IgD-negative memory B cell (primary cell): ENCODE measurements around the gene FOXG1. TPM values are rescaled to one million over a fixed set of nuclear protein-coding genes. Genes with fewer than 3 reads are reported as not detected.

Experiments
- H3K27ac Mint-ChIP-seq, 3 donors: one replicate each; pipeline ENCODE4 v1.8.0; 2020 to 2022; ENCODE audit warnings: mild to moderate bottlenecking in 3 of 3, mixed read lengths in 3 of 3, moderate library complexity in 1 of 3
- H3K27me3 Mint-ChIP-seq: one replicate; pipeline ENCODE4 v1.8.0; 2021; ENCODE audit warnings: mixed read lengths
- H3K36me3 Mint-ChIP-seq: one replicate; pipeline ENCODE4 v1.8.0; 2020; ENCODE audit warnings: mild to moderate bottlenecking, mixed read lengths
- H3K4me1 Mint-ChIP-seq, 3 donors: one replicate each; pipeline ENCODE4 v1.8.0; 2020 to 2022; ENCODE audit warnings: mixed read lengths in 3 of 3, mild to moderate bottlenecking in 1 of 3
- H3K4me3 Mint-ChIP-seq, 4 donors: one replicate each; pipeline ENCODE4 v1.8.0; 2020 to 2022; ENCODE audit warnings: mild to moderate bottlenecking in 4 of 4, mixed read lengths in 4 of 4, moderate library complexity in 3 of 4
- H3K9me3 Mint-ChIP-seq, 3 donors: one replicate each; pipeline ENCODE4 v1.8.0; 2020 to 2021; ENCODE audit warnings: mixed read lengths in 3 of 3, mild to moderate bottlenecking in 1 of 3
- polyA plus RNA-seq: library from polyadenylated mRNA; unstranded; fragments of 300-500 nt; fragmentation: Illumina TruSeq; gene quantifications from one replicate; pipeline ENCODE4 v1.2.3, GENCODE V29; 2021

The FOXG1 gene
- polyA plus RNA-seq, 1 donor from 2014 or later = not detected

GRCh38 chr14:28778138-28779117, 11.8 kb downstream of the FOXG1 start:
- Mint-ChIP-seq H3K27ac (peak overlapping the region in 1 of 3 donors; percentile 69), H3K9me3 (peaks cover 0 to 7% (median 2%) of the 10 kb centered on the region in 3 donors), H3K4me1 (no peaks in the 10 kb centered on the region), H3K4me3 (no peak overlapping the region), H3K36me3 (no peaks in the 10 kb centered on the region), H3K27me3 (peaks cover 36% of the 10 kb centered on the region)

GRCh38 chr14:28779456-28779855, 12.9 kb downstream of the FOXG1 start:
- no peaks in the 10 kb centered on the region for H3K36me3 Mint-ChIP-seq
- no peak overlapping the region for H3K27ac Mint-ChIP-seq
- H3K27me3 Mint-ChIP-seq = peaks cover 35% of the 10 kb centered on the region
- H3K9me3 Mint-ChIP-seq = peaks cover 0 to 11% (median 9%) of the 10 kb centered on the region in 3 donors
- no peak overlapping the region for H3K4me3 Mint-ChIP-seq
- peaks cover 0 to 2% (median 1%) of the 10 kb centered on the region in 3 donors for H3K4me1 Mint-ChIP-seq

GRCh38 chr14:28780843-28781820, 14.5 kb downstream of the FOXG1 start:
- Mint-ChIP-seq H3K36me3 (no peaks in the 10 kb centered on the region), H3K4me1 (peaks cover 0 to 6% (median 2%) of the 10 kb centered on the region in 3 donors), H3K27me3 (peaks cover 31% of the 10 kb centered on the region), H3K4me3 (no peak overlapping the region), H3K9me3 (peaks cover 2 to 11% (median 5%) of the 10 kb centered on the region in 3 donors), H3K27ac (peak overlapping the region in 1 of 3 donors; percentile 16)

GRCh38 chr14:28782301-28782700, 15.7 kb downstream of the FOXG1 start:
- peaks cover 3 to 11% (median 5%) of the 10 kb centered on the region in 3 donors for H3K9me3 Mint-ChIP-seq
- no peaks in the 10 kb centered on the region for H3K36me3 Mint-ChIP-seq

GRCh38 chr14:28783664-28784063, 17.1 kb downstream of the FOXG1 start:
- Mint-ChIP-seq H3K36me3 (no peaks in the 10 kb centered on the region), H3K27ac (no peak overlapping the region), H3K4me3 (peak overlapping the region in 1 of 4 donors; percentile 46), H3K9me3 (peaks cover 3 to 11% (median 5%) of the 10 kb centered on the region in 3 donors), H3K27me3 (peaks cover 28% of the 10 kb centered on the region), H3K4me1 (peaks cover 0 to 6% (median 2%) of the 10 kb centered on the region in 3 donors)

More at GRCh38 chr14:28782301-28782700, 15.7 kb downstream of the FOXG1 start:
- Mint-ChIP-seq H3K27ac (no peak overlapping the region), H3K4me1 (peaks cover 0 to 6% (median 2%) of the 10 kb centered on the region in 3 donors), H3K4me3 (no peak overlapping the region), H3K27me3 (peaks cover 32% of the 10 kb centered on the region)

GRCh38 chr14:28784096-28785048, 17.8 kb downstream of the FOXG1 start:
- Mint-ChIP-seq H3K4me1 (peaks cover 0 to 6% (median 2%) of the 10 kb centered on the region in 3 donors), H3K27me3 (peaks cover 28% of the 10 kb centered on the region), H3K9me3 (peaks cover 3 to 11% (median 5%) of the 10 kb centered on the region in 3 donors), H3K27ac (no peak overlapping the region), H3K36me3 (no peaks in the 10 kb centered on the region), H3K4me3 (no peak overlapping the region)

GRCh38 chr14:28785096-28785952, 18.7 kb downstream of the FOXG1 start:
- no peaks in the 10 kb centered on the region for H3K36me3 Mint-ChIP-seq
- H3K27me3 Mint-ChIP-seq = peaks cover 25% of the 10 kb centered on the region
- peaks cover 0 to 6% (median 2%) of the 10 kb centered on the region in 3 donors for H3K4me1 Mint-ChIP-seq
- no peak overlapping the region for H3K27ac Mint-ChIP-seq
- peaks cover 3 to 11% (median 5%) of the 10 kb centered on the region in 3 donors for H3K9me3 Mint-ChIP-seq
- peak overlapping the region in 1 of 4 donors; percentile 60 for H3K4me3 Mint-ChIP-seq

- H3K27ac Mint-ChIP-seq = no peak overlapping the region
- H3K9me3 Mint-ChIP-seq = peaks cover 5 to 12% (median 12%) of the 10 kb centered on the region in 3 donors
- no peaks in the 10 kb centered on the region for H3K36me3 Mint-ChIP-seq
- H3K4me1 Mint-ChIP-seq = no peaks in the 10 kb centered on the region
- H3K27me3 Mint-ChIP-seq = no peaks in the 10 kb centered on the region
- no peak overlapping the region for H3K4me3 Mint-ChIP-seq
Observed at GRCh38 chr14:28807518-28807917, 40.9 kb downstream of the FOXG1 start.

- H3K4me3 Mint-ChIP-seq = no peak overlapping the region
- peaks cover 0 to 4% (median 0%) of the 10 kb centered on the region in 3 donors for H3K9me3 Mint-ChIP-seq
- no peak overlapping the region for H3K27ac Mint-ChIP-seq
- no peaks in the 10 kb centered on the region for H3K4me1 Mint-ChIP-seq
- H3K27me3 Mint-ChIP-seq = no peaks in the 10 kb centered on the region
- no peaks in the 10 kb centered on the region for H3K36me3 Mint-ChIP-seq
Observed at GRCh38 chr14:28813810-28814209, 47.2 kb downstream of the FOXG1 start.
